Posterior vena cava (tissue), 2 donors: ENCODE measurements around the gene MAFG. TPM values are rescaled to one million over a fixed set of nuclear protein-coding genes. Genes with fewer than 3 reads are reported as not detected.
"Not testable (repeated sequence)": the region's sequence is repeated elsewhere in the genome, so short reads cannot be mapped to it uniquely, and the experiment has no call there.

ENCODE experiments used
- DNase-seq: peaks from one replicate; pipeline ENCODE4 v3.0.0-alpha.2; 2020; ENCODE audit warnings: low spot score
- intact Hi-C, 2 donors: fragments of 100-400 bp; cut with DNase I; formaldehyde crosslinking; loops; one replicate each; pipeline versions ENCODE4 v1.14.1 to v1.14.2; 2022 to 2023
- total RNA-seq, 2 donors: library from RNA; stranded (reverse); fragmentation: NEBNext Ultra II Directional; extraction: Animal tissue kit (Norgen Biotek cat#: 25700); gene quantifications; one replicate each; pipeline ENCODE4 v1.2.1, GENCODE V29; 2021
- donor health status: DM: yes; HTN: yes; CAD: no.
- donor health status: DM: yes; HTN: yes; CAD: no.

The MAFG gene
- total RNA-seq, 2 donors from 2014 or later, result 25.0 to 36.2 TPM

DNA sequence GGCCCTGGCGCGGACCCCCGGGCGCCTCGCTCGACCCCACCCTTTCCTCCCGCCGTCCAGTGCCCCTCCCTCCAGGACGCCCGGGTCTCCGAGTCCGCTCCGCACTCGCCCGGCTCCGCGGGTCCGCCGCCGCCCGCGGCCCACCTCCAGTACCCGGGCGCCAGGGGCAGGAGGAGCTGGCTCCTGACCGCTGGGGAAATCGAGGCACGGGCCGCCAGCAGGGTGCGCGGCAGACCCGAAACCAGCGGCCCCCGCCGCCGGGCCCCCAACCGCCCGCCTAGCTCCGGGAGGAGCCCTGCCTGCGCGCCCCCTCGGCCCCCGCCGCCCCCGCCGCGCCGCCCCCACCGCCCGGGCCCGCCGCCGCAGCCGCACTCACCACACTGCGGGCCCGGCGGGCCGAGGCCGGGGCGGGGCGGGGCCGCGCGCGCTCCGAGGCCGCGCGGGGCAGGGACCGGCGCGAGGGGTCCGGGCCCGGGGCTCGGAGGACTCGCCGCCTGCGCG lies 333 bp downstream of the MAFG start:
- no peak for DNase-seq
- intact Hi-C loops, result no loop called here

DNA sequence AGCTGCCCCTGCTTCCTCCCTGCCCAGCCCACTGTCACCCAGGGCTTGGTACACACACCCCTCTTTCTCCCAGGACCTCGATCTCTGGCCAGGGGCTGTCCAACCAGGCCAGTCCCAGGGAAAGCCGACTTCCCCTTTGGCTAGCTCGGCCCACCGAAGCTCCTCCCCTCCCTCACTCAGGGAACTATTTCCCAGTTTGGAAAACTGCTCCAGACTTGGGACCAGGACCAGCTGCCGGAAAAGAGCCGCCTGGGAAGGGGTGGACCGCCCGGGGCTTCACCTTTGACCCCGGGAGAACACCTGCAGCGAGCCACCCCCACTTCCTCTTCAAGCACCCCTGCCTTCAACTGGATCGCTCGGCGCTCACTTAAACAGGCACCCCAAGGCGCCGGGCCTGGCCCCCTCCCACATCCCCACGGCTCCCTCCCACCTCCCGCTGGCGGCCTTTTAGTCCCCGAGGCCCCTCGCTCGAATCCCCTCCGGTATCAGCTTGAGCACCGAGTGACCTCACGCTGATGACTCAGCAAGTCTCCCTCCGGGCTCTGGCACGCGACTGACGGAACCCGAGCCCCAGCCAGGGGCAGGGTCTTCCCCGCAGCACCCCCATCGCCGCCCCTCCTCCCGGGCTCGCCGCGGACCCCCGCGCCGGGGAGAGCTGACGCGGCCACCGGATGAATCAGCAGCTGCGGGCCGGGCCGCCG lies 934 bp downstream of the MAFG start:
- intact Hi-C loops, result no loop called here
- DNase-seq, result peak; percentile 93

DNA sequence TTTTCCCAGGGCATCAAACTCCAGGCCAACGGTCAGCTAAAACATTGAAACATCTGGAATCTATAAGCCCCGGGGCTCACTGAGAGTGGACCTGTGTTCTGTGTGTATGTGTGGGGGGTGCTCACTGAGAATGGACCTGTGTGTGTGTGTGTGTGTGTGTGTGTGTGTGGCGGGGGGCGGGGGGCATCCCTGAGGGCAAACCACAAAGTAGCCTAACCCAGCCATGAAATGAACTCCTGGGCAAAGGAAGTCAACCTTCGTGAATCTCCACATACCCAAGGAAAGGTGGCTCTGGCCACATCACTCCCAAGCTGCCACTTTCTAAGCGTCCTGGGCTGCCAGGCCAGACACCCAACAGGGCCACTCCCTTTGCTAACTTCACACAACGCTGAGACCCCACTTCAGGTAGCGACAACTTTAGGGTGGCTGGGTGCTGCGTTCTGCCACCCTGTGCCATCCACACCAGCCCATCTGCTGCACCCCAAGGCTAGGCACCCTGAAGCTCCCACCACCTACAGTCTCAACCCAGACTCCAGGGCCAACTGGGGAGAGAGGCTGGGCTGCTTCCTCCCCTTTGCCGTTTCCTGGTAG lies 1.6 kb downstream of the MAFG start:
- intact Hi-C loops, result no loop called here
- DNase-seq, result no peak

DNA sequence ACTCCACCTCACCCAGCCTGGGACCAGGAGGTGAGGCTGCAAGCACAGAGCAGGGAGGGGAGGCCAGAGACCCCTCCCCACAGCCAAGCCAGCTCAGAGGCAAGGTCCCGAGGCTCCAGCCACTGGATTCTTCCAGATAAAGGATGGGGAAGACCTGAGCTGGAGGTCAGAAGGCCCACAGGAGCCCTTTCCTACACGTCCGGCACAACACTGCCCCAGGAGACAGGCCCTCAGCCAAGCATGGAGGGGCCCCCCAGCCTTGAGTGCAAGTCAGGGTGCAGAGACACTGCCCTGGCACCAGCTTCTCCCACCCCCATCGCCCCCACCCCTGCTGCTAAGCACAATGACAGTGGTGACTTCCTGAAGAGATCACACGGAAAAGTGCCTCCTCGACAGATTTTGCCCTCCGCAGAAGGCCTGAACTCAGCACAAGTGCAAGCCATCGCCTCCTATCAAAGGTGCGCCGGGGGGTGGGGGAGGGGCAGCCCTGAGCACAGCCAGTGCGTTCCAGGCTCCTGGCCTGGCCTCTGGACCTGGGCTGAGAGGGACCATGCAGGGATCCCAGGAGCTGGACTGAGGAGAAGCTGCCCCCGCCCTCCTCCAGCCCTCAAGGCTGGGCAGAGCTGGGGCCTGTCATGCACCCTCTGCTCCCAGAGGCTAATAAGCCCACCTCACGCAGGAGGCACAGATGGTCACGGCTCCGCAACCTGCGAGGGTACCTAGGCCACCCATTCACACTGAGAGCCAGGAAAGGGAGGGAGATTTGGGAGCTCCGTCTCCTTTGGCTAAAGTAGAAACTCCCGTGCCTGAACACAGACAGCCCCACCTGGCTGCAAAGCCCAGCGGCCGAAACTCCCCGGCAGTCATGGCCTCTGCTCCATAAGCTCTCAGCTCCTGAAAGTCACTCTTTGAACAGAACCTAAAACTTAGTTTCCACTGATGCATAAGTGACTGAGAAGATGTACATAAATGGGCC lies 2.7 kb downstream of the MAFG start:
- no peak for DNase-seq
- intact Hi-C loops, result no loop called here

DNA sequence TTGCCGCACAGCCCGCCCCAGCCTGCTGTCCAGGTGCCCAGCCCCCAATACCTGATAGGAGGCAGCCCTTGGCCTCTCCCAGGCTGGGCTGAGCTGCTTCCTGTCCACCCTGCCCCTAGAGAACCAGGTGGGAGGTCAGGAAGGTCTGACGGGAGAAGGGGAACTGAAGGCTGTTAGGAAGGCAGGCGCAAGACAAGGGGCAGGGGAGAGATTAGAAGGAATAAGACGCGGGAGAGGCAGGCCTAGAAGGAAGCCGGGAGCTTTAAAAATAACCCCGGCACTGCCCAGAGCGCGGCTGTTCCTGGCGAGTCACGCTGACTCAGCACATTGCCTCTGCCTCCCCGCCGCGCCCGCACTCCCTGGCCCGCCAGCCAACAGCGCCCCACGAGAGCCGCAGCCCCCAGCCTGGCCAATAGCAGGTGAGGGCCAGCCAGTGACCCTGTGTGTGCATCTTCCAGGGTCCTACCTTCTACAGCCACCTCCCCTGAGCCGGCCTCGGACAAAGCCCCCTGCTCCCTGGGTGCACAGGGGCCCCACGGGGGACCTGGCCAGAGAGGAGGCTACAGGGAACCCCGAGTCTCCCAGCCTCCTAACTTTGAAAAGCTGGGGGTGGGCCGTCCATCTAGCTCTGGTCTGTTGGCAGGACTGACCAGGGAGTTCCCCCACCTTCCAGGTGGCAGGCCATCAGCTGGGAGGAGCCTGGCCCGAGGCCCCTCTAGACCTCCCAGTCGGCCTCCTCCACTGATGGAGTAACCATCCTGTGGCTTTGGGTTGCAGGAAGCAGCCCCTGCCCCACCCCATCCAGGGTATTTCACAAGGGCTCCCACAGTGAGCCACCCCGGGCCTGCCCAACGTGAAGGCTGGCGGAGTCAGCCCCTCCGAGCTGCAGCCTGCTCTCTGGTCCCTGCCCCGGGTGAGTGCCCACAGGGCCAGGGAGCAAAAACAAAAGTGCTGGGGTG lies 4.0 kb downstream of the MAFG start:
- peak; percentile 94 for DNase-seq
- intact Hi-C loops, result no loop called here

DNA sequence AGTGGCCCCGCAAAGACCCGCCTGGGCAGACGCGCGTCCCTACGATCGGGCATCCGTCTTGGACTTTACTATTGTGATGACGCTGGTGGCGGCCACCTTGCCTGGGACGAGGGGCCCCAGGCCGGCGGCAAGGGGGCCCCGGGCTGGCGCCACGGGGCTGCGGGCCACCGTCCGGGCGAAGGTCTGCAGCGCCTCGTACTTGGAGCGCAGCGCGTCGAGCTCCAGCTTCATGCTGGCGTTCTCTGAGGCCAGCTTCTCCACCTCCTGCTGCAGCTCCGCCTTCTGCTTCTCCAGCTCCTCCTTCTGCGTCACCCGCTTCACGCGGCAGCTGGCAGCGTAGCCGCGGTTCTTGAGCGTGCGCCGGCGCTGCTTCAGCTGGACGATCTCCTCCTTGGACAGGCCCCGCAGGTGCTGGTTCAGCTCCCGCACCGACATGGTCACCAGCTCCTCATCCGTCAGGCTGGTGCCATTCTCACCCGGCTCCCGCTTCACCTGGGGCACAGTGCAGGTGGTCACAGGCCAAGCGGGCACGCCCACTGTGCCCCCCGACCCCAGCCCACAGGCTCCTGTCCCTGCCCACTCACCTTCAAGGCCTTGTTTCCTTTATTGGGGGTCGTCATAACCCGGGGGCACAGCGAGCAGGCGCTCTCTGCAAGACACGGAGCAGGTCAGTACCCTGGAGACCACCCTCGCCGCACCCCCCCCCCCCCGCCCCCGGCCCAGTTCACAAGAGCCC lies 4.8 kb downstream of the MAFG start:
- no peak for DNase-seq
- intact Hi-C loops, result no loop called here

DNA sequence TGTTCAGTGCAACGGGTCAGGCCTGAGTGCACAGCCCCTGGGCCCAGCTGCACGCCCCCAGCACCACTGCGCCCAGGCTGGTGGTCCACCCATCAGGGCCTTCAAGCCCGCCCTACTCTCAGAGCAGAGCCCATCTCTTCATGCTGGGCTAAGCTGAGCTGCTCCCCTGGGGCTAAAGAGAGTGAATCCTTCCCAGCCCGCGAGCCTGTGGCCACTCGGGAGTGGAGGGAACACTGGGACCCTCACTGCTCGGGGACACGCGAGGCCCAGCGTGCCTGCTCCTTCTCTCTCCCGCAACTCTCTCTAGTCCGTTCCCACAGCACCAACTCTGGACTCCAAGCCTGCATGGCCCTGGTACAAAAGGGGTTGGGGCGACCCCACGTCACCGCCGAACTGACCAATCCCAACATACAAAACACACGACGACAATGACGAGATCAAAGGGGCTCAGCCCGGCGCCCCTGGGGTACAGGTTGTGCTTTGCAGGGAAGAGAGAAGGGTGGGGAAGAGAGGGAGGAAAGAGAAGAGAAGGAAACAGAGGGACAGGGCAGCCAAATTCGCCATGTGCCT lies 5.5 kb downstream of the MAFG start:
- intact Hi-C loops, result no loop called here
- no peak for DNase-seq

DNA sequence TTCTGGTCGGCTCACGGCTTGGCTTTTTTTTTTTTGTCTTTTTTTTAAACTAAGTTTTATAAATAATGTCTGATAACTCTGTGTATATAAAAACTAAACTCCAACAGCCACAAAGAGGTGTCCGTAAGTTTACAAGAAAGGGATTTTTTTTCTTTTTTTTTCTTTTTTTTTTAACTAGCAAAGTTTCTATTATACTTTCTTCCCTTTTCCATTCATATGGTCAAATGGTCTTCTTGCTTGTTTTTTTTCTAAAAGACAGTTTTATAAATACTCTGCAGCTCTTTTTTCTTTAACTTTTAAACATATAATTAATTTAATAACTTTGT lies 6.0 kb downstream of the MAFG start:
- no peak for DNase-seq
- intact Hi-C loops, result no loop called here

DNA sequence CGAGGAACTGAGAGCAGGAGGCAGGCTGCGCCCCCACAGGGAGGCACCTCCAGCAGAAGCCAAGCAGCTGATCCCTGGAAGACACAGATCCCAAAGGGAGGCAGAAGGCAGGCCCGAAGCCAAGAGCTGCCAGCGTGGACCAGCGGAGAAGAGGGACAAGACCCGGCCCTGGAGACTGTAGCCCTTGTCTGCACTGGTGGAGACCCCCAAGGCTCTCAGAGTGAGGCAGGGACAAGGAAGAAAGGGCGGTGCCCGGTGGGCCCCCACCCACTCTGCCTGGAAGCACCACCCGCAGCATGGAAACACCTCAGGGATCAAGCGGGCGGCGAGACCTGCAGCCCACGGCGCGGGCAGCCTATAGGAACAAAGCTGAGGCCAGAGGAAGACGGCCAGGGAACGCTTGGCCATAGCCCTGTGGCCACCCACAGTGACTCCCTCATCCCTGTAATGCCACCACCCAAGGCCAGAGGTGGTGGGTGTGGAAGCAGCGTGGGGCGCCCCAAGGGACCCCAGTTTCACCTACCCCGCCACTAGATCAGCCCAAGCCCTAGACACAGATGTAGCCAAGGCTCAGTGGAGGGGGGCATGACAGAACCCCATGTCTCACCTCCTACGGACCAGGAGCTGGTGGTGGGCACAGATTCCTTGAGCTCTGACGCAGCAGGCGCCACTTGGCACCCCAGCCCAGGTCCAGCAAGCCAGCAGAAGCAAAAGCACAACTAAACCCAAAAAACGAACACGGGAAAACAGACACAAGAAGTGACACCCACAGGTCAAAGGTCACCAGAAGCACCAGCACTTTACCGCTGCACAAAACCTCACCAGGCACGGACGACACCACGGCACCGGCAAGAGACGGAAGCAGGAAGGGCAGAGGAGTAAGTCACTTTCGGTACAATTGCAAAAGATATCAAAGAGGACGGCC lies 6.7 kb downstream of the MAFG start:
- no peak for DNase-seq
- intact Hi-C loops, result no loop called here

DNA sequence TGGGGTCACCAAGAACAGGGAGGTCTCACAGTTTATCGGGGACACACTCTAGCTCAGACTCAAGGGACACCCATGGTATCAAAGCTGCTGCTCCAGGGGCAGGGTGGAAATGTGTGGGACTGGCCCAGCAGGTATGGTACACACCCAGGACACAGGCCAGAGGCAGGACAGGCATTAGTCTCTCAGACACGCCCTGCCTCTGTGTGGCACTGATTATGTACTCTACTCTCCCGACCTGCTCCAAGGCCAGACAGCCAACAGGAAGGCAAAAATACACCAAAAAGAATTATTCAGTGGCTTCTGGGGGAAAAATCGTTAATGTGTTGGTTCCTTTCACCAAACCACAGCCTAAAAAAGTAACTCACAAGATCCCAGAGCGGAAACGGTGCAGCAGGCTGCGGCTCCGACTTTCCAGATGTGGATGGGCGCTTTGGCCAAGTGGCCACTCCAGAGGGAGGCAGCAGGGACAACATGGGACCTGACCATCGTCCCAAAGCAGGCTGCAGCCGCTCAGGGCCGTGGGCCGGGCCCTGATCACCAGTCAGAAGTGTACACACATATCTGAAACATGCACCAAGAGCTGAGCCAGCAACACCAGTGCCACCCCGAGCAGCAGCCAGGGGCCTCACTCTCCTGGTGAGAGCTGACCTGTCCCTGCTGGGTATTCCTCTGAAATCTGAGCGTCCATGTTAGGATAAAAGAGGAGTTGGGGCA lies 8.5 kb downstream of the MAFG start:
- intact Hi-C loops, result no loop called here
- DNase-seq, result no peak

DNA sequence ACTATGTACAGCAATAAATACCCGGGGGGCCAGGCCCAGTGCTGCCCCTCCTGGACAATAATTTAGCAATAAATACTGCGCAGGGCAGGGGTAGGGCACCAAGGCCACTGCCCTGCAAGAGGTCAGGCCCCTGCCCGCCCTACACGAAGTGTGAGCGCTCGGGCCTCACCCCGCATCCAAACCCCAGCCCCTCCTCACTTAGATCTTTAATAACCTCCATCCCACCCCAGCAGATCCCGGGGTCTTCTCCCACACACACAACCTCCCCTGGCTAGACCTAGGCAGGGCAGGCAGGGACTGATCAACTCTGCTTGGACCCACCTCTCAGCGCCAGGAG lies 9.2 kb downstream of the MAFG start:
- DNase-seq, intact Hi-C loops: not testable (repeated sequence)

DNA sequence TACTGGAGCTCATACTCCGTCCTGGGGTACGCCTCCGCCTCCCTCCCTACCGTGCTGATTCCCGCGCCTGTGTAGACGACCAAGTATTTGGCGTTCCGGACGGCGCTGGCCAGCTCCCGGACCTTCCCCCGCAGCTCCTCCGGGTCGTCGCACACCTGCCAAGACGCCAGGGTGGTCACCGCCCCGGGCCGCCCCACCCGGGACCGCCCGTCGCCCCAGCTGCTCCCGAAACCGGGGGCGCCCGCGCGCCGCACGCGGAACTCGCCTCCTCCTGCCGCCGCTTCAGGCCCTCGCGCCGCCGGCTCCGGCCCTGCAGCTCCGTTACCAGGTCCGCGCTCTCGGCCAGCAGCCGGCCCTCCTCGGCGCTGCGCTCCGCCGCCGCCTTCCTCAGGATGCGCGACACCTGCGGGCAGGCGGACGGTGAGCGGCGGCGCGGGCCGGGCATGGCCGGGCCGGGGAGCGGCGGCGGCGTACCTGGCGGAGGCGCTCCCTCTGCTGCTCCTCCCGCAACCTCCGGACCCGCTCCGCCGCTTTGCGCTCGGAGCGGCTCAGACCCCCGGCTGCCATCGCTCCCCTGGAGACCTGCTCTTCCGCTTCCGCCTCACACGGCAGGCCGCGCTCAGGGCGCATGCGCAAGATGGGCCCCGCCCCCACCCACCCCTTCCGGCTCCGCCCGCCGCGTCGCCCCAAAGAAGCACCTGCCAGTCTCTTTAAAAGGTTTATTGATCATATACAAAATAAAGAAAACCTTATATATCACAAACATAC lies 9.8 kb downstream of the MAFG start, which contains the start of gene SIRT7:
SIRT7 (minus strand) TSS at position 612 of the 768 bp plus-strand sequence; CDS start at position 567, 45 bp downstream.
- intact Hi-C loops, result no loop called here

DNA sequence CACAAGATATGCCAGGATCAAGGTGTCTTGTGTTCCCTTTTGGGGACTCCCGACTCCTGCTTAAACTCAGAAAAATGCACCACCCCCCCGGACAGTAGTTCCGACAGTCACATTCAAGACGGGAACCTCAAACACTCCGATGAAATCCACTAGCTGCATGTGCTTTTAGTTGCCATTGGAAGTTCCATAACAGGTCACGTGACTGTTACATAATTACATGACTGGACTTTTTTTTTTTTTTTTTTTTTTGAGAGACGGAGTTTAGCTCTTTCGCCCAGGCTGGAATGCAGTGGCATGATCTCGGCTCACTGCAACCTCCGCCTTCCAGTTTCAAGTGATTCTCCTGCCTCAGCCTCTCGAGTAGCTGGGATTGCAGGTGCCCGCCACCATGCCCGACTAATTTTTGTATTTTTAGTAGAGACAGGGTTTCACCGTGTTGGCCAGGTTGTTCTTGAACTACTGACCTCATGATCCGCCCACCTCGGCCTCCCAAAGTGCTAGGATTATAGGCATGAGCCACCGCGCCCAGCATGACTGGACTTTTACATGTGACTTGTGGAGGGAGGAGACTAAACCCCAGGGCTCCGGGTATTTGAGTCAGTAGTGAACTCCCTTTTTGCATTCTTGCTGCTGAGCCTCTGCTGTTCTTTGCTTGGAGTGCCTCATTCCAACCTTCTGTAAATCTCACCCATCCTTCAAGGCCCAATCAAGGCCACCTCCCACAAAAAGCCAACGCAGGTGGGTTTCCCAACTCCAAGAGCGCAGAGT lies 11.1 kb downstream of the MAFG start:
- intact Hi-C loops, result no loop called here

More for the DNA sequence above, 9.8 kb downstream of the MAFG start, which contains the start of gene SIRT7:
- DNase-seq, result peak; percentile 92

DNA sequence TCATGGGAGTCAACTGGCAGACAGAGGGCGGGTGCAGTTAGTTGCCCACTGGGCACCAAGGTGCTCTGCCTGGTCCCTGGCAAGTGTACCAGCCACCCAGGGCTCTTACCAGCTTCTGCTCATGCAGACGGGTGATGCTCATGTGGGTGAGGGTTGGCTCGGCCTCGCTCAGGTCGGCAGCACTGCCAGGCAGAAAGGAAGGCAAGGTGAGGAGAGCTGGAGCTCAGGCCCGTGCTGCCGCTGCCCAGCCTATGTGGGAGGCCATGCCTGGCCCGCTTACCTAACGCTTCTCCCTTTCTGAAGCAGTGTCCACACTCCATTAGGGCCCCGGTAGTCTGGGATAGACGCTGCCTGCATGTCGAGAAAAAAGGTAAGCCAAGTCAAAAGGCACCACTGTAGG lies 12.2 kb downstream of the MAFG start:
- intact Hi-C loops, result no loop called here

More for the DNA sequence above, 11.1 kb downstream of the MAFG start:
- DNase-seq, result no peak

More for the DNA sequence above, 12.2 kb downstream of the MAFG start:
- no peak for DNase-seq
